Lung (tissue), 12 donors: ENCODE data around the gene RTP5. TPM values are rescaled to one million over a fixed set of nuclear protein-coding genes. Genes with fewer than 3 reads are reported as not detected.

Experiments used
- ATAC-seq: fragments of 200-7000 bp; cut with Tn5 transposase; one replicate; pipeline ENCODE4 v1.9.1; 2020; ENCODE audit warnings: moderate number of reproducible peaks; ENCODE audit not compliant: insufficient read depth, low FRiP score
- DNase-seq, 3 donors: peaks; one replicate each; pipeline ENCODE4 v3.0.0-alpha.2; 2013 to 2017
- H3K27ac ChIP-seq, 2 donors: one replicate each; pipeline ENCODE4 v1.5.1; 2013; ENCODE audit warnings: mild to moderate bottlenecking in 2 of 2, moderate library complexity in 2 of 2, control low read depth in 1 of 2, inconsistent platforms in 1 of 2, low read depth in 1 of 2, low read length in 1 of 2
- H3K27me3 ChIP-seq, 3 donors: one replicate each; pipeline ENCODE4 v1.5.1; 2013; ENCODE audit warnings: low read length in 2 of 3; ENCODE audit not compliant: control insufficient read depth in 3 of 3, insufficient read depth in 3 of 3
- H3K36me3 ChIP-seq, 4 donors: one replicate each; pipeline ENCODE4 v1.5.1; 2013; ENCODE audit warnings: low read length in 4 of 4, mild to moderate bottlenecking in 1 of 4, moderate library complexity in 1 of 4; ENCODE audit not compliant: control insufficient read depth in 4 of 4, insufficient read depth in 4 of 4
- H3K4me1 ChIP-seq, 5 donors: one replicate each; pipeline ENCODE4 v1.5.1; 2013; ENCODE audit warnings: low read length in 5 of 5, mild to moderate bottlenecking in 2 of 5, moderate library complexity in 1 of 5; ENCODE audit not compliant: control insufficient read depth in 5 of 5, insufficient read depth in 5 of 5
- H3K4me3 ChIP-seq: one replicate; pipeline ENCODE4 v1.5.1; 2013; ENCODE audit warnings: mild to moderate bottlenecking, control low read depth, moderate library complexity
- H3K9ac ChIP-seq, 2 donors: one replicate each; pipeline ENCODE4 v1.5.1; 2013; ENCODE audit warnings: low read length in 2 of 2, control low read depth in 1 of 2; ENCODE audit not compliant: insufficient read depth in 1 of 2
- H3K9me3 ChIP-seq, 4 donors: one replicate each; pipeline ENCODE4 v1.5.1; 2013; ENCODE audit warnings: low read length in 3 of 4, mild to moderate bottlenecking in 1 of 4, moderate library complexity in 1 of 4; ENCODE audit not compliant: control insufficient read depth in 4 of 4, insufficient read depth in 3 of 4
- WGBS, 2 donors: extraction: QIAGEN DNeasy Blood & Tissue Kit; methylation state at CpG; one replicate each; pipeline ENCODE4 v1.1.7; 2013; 5-methylcytosine and 5-hydroxymethylcytosine counted together
- polyA plus RNA-seq, 2 donors: library from polyadenylated mRNA; stranded (reverse); fragments of 200-250 nt; gene quantifications; one replicate each; pipeline ENCODE4 v1.2.1, GENCODE V29; 2013
- total RNA-seq, 2 donors: library from RNA; depleted of rRNA in 1 of 2; stranded (reverse); fragments of >200 nt in 1 of 2; gene quantifications; one replicate each; pipeline ENCODE4 v1.2.1, GENCODE V29; 2014 to 2021
- TF ChIP-seq, protein P1 (sequence below): IDR thresholded peaks from 2 replicates; pipeline ENCODE4 v1.5.1; 2012; ENCODE audit warnings: mild to moderate bottlenecking; ENCODE audit errors: control extremely low read depth, extremely low read depth
- donor health status: control.
- donor health status: control.
- donor health status: Bipolar disorder and iron deficiency.
- donor health status: healthy.
- donor health status: DM: yes; HTN: yes; CAD: no.

Gene RTP5
- total and polyA plus RNA-seq, 4 donors = 0.08 to 0.13 (median 0.09) TPM; not detected in 1

DNA sequence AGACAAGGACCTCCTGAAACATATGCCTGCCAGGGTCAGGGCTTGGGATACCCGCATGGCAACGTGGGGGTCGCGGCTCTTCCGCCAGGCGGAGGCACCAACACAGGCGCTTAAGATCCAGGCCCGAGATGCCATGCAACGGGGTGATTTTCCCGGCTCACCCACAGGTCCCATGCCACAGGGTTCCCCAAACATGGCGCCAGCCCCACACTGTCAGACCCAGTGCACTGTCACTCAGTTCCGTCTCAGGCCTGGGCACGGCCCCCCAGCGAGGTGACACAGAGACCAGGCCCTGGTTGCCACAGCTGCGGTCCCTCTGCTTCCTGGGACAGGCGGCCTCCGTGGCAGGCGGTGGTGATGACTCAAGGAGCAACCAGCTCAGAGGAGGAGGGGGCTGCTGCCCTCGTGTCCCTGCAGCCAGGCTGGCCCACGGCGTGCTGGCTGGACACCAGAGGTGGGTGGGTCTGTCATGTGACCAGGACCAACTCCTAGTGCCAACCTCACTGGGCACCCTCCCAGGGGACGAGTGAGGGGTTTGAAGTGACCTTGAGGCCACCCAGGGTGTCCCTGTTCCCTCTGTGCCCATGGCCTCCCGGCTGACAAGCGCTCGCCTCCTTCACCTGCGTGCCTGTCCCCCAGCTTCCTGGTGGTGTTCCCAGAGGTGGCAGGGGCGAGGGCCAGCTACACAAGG, 15.7 kb upstream of the RTP5 start:
- ATAC-seq = no peak
- Histone ChIP-seq H3K9ac (no peak overlapping the region), H3K36me3 (no peaks in the 10 kb centered on the region), H3K27ac (peak overlapping the region in 1 of 2 donors; percentile 17), H3K27me3 (peaks cover 0 to 5% (median 0%) of the 10 kb centered on the region in 3 donors), H3K9me3 (no peaks in the 10 kb centered on the region), H3K4me3 (no peak overlapping the region), H3K4me1 (peaks cover 0 to 5% (median 0%) of the 10 kb centered on the region in 5 donors)
- DNase-seq = no peak
- TF ChIP-seq, protein P1, sequence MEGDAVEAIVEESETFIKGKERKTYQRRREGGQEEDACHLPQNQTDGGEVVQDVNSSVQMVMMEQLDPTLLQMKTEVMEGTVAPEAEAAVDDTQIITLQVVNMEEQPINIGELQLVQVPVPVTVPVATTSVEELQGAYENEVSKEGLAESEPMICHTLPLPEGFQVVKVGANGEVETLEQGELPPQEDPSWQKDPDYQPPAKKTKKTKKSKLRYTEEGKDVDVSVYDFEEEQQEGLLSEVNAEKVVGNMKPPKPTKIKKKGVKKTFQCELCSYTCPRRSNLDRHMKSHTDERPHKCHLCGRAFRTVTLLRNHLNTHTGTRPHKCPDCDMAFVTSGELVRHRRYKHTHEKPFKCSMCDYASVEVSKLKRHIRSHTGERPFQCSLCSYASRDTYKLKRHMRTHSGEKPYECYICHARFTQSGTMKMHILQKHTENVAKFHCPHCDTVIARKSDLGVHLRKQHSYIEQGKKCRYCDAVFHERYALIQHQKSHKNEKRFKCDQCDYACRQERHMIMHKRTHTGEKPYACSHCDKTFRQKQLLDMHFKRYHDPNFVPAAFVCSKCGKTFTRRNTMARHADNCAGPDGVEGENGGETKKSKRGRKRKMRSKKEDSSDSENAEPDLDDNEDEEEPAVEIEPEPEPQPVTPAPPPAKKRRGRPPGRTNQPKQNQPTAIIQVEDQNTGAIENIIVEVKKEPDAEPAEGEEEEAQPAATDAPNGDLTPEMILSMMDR = no peak
- WGBS, 2 donors = 82 to 83% methylated on average over 27 of the region's 27 CpGs

DNA sequence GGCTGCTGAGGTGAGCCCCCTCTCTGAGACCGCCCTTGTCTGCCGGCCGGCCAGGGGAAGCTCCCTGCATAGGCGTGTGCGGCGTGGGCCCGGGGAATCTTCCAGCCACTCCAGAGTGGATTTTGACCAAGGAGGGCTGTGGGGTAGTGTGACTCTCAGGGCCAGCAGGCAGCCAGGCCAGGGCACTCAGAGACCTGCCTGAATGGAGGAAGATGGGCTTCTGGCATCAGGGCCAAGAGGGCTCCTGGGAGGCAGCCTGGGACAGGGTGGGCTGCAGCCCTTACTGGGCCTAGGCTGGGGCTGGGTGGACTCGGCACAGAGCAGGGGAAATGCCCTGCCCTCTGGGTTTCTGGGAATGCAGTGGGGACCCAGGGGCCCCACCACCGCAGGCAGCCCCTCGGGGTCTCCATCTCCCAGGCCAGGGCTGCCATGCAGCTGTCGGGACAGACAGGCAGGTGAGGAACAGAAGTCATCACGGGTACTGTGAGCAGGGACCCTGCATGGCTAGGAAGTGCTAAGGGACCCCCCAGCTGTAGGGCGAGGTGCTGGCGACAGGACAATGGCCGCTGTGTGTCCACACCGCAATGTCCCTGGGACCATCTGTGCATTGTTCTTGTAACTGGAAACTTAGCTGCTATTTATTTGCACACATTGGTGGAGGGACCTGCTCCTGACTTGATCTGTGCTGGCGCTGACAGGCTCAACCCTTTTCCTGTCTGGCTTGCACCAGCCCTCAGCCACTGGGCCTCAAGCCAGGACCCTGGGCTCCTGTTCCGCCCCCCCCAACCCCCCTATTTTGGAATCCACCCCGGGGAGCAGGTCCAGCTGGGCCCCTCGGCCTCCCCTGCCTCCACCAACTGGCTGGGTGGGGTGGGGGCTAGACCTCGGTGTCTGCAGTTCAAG, 14.9 kb upstream of the RTP5 start:
- no peaks in the 10 kb centered on the region for H3K36me3 ChIP-seq
- TF ChIP-seq, protein P1 = no peak
- peak overlapping the region in 1 of 2 donors; percentile 17 for H3K27ac ChIP-seq
- no peak overlapping the region for H3K4me3 ChIP-seq
- no peak for ATAC-seq
- peaks cover 0 to 5% (median 0%) of the 10 kb centered on the region in 3 donors for H3K27me3 ChIP-seq
- H3K9me3 ChIP-seq = no peaks in the 10 kb centered on the region
- H3K9ac ChIP-seq = no peak overlapping the region
- 49 to 55% methylated on average over 21 of the region's 21 CpGs for WGBS, 2 donors
- peaks cover 0 to 11% (median 0%) of the 10 kb centered on the region in 5 donors for H3K4me1 ChIP-seq
- DNase-seq = peak in 1 of 3 donors; percentile 47

DNA sequence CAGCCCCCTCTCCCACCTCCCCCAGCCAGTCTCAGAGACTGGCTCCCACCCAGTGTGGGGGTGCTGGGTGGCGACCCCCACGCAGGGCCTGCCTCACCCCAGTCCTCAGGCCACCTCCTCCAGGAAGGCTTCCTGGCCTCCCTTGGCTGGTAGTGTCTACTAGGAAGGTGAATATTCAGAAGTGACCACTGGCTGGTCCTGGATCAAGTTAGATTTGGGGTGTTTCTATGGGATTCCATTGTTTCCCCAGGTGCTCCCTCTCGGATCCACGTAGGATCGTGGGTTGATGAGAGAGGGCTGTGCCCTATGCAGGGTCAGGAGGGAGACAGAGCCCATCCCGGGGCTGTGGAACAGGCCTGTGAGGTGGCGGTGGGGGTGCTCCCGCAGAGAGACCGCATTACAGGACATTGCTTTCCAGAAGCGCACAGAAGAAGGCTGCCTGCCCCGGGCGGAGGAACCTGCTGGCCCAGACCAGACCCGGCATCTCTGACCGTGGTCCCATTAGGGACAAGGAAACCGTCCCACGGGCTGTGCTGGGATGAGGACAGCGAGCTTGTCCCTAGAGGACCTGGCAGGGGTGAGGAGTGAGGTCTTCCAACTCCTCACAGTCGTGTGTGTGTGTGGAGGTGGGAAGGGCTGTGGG, 14.2 kb upstream of the RTP5 start:
- ATAC-seq (no peak), DNase-seq (no peak)
- H3K9ac ChIP-seq = no peak overlapping the region
- TF ChIP-seq, protein P1 = no peak
- H3K36me3 ChIP-seq = no peaks in the 10 kb centered on the region
- H3K27ac ChIP-seq = no peak overlapping the region
- 76 to 82% methylated on average over 18 of the region's 18 CpGs for WGBS, 2 donors
- H3K4me1 ChIP-seq = peaks cover 0 to 18% (median 3%) of the 10 kb centered on the region in 5 donors
- H3K4me3 ChIP-seq = no peak overlapping the region
- no peaks in the 10 kb centered on the region for H3K9me3 ChIP-seq
- H3K27me3 ChIP-seq = peaks cover 0 to 5% (median 0%) of the 10 kb centered on the region in 3 donors
